SU-DHL-6 (cell line): ENCODE data around the gene LCOR.

ENCODE experiments used
- CTCF ChIP-seq: fragments of 200-600 bp; sonication (generic); IDR thresholded peaks from one replicate; pipeline ENCODE4 v1.5.1; 2017; ENCODE audit warnings: antibody characterized with exemption, mild to moderate bottlenecking, low read length, moderate library complexity; ENCODE audit not compliant: insufficient read depth, poor library complexity, severe bottlenecking
- EZH2phosphoT487 ChIP-seq: fragments of 200-600 bp; sonication (generic), shearing (Covaris generic); conservative IDR thresholded peaks from 2 replicates; pipeline ENCODE4 v1.6.1; 2018; ENCODE audit warnings: mild to moderate bottlenecking, antibody characterized with exemption, low read length, moderate library complexity, mixed read lengths

- TF ChIP-seq CTCF (no peak), EZH2phosphoT487 (no peak)
These were observed 186.4 kb downstream of the LCOR start for GRCh38 chr10:97018251-97019212.
